Umbilical cord (tissue), 2 donors: ENCODE results near the gene ZNF385B. TPM values are rescaled to one million over a fixed set of nuclear protein-coding genes. Genes with fewer than 3 reads are reported as not detected.

ENCODE experiments used
- DNase-seq: peaks from one replicate; pipeline ENCODE4 v3.0.0-alpha.2; 2015; ENCODE audit warnings: low spot score
- total RNA-seq: library from RNA; depleted of rRNA; stranded (reverse); fragments of >200 nt; gene quantifications from one replicate; pipeline ENCODE4 v1.2.3, GENCODE V29; 2014; ENCODE audit warnings: low replicate concordance; ENCODE audit not compliant: insufficient read depth

Gene ZNF385B
- total RNA-seq, 1 donor from 2014 or later = 0.72 TPM

DNA sequence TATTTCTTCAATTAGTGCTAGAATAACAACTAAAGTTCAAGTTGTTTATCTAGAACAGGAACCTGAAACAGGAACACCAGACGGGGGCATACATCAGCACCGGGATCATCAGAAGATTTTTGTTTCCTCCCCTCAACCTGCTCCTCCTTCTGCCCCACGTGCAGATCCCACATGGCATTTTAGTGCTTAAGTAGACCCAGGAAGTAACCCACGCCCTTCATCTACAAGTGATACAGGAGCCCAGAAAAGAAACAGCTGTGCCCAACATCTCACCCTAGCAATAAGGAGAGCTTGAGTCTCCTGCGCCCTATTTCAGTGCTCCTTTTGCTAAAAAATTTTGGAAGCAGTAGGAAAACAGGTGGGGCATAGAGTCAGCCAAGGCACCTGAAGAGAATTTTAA, 5.2 kb downstream of the ZNF385B start:
- DNase-seq = no peak

DNA sequence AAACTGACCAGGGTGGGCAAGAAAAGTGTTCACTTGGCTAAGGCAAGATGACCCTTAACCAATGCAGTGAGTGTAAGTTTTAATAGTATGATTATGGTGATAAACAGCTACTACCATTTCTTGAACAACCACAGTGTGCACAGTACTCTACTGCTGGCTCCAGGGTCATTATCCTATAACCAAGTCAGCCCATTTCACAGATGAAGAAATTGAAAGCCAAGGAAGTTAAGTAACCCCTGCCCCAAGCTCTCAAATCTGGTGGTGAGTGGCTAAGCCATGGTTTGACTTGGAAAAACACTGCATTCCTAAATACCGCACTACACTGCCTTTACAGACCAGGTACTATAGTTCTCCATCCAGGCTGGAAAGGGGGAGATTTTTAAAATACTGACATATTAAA, 5.7 kb downstream of the ZNF385B start:
- no peak for DNase-seq

DNA sequence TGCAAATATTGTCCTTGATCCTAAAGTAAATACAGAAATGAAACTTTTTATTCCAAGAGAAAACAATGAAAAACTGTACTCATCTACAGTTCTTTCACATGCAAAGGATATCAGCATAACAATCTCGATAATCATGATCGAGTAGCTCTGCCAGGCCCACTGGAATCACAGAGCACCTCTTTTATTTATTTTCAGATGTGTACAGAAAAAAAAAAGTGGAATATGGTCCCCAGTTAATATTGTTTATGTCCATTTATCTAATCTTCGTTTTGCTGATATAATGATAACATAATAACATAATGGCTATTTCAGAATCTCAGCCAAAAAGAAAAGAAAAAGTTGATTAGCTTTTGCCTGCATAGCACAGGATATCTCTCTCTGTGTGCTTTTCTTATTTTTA, 6.5 kb downstream of the ZNF385B start:
- DNase-seq = no peak

GRCh38 chr2:179853108-179853507, 8.3 kb downstream of the ZNF385B start:
- no peak for DNase-seq

GRCh38 chr2:179850188-179850587, 11.2 kb downstream of the ZNF385B start:
- peak; percentile 17 for DNase-seq

DNA sequence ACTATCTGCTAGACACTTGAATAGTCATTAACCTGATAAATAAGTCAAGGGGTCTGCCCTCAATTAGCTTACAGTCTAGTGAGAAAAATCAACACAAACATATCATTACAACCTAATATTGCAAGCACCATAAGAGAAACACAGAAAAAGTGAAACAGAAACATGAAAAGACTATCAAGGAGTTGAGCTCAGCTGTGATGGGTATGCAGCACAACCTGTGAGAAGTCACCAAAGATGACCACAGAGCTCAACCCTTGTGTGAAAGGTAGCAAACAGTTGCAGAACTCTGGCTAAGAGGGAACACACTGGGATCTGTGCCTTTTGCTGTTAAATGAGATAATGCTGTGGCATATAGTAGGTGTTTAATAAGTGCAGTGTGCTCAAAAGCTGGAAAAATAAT, 11.7 kb downstream of the ZNF385B start:
- DNase-seq = no peak

DNA sequence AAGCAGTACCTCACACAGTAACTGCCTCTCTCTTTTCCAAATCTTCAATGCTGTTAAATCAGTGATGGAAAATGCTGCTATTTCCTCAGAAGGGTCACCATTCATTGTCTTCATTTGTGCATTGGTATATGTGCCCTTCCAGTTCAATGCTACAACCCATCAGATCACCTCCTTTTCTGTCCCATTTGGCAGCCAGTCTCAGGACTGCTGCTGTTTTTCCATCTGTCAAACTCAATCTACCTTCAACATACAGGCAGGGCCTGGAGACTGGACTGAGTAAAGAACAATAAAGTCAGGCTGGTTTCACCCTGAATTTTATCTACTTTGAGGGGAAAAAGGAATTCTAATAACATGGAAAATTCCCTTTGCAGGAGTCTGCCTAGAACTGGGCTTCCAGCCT, 17.9 kb downstream of the ZNF385B start:
- DNase-seq = no peak

DNA sequence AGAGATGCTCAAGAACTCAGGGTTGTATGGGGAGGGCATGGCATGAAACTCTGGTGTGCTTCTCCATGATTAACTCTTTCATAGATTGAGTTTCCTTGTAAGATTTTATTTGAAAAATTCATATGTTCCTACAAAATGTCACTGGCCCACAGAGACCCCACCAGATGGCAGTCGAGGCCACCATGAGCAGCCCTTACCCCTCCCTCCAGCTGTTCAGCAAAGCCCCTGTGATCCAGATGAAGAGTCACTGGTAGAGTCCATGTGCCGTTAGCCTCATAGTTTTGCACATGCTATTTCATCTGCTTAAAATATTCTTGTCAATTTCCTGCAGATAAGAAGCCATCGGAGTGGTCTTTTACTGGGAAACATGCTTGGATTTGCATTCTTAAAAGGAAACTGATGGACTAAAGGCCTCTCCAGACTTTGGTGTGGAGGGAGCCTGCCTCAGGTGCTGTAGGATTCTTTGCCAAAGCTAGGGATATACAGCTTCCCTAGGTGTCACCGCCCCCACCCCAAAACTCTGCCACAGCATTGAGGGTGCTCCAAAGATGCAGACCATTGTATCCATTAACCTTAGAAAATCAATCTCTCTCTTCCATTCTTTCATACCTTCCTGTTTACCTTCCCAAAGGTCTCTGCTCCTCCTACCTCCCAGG, 18.8 kb downstream of the ZNF385B start:
- no peak for DNase-seq

GRCh38 chr2:179840840-179841239, 20.6 kb downstream of the ZNF385B start:
- no peak for DNase-seq

DNA sequence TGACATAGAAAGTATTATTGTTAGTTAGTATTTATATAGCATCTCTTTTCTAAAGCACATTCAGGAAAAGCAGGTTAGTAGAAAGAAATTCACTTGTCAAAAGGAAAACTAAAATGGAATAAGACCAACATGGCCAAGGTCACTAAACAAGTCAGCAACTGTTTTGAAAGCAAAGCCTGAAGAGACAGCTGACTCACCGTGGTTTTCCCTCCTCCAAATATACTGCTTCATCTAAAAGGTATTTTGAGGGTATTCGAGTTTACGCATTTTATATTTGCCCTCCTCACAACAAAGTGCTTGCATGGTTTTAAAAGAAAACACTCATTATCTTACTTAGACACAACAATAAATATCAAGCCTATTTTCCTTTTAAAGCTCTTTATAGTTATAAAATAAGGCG, 24.0 kb downstream of the ZNF385B start:
- no peak for DNase-seq

- DNase-seq = no peak
Measured at GRCh38 chr2:179830043-179830787, 31.2 kb downstream of the ZNF385B start.

GRCh38 chr2:179826297-179826696, 35.1 kb downstream of the ZNF385B start:
- DNase-seq = no peak

GRCh38 chr2:179825494-179825893, 35.9 kb downstream of the ZNF385B start:
- no peak for DNase-seq

GRCh38 chr2:179824961-179825360, 36.5 kb downstream of the ZNF385B start:
- no peak for DNase-seq

GRCh38 chr2:179822540-179822939, 38.9 kb downstream of the ZNF385B start:
- DNase-seq = no peak

DNA sequence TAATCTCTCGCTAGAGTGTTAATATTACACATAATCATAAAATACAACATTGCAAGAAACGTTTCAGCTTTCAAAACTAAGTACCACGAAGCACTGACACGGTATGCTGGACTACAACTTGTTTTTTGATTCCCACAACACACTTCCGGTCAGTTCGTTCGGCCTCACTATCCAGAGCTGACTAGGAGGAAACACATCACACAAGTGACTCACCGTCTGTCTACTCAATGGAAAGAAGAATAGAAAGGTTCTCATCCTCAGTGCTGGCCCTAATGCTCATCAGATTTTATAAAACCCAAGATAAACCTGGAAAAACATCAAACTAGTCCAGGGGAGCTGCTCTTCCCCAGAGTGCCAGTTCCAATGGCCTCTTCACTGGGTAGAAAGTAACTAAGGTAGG, 42.9 kb downstream of the ZNF385B start:
- no peak for DNase-seq

- no peak for DNase-seq
Measured at GRCh38 chr2:179817181-179817841, 44.1 kb downstream of the ZNF385B start.

GRCh38 chr2:179814050-179814449, 47.4 kb downstream of the ZNF385B start:
- DNase-seq = no peak

- DNase-seq = no peak
Measured at GRCh38 chr2:179812501-179812900, 48.9 kb downstream of the ZNF385B start.

DNA sequence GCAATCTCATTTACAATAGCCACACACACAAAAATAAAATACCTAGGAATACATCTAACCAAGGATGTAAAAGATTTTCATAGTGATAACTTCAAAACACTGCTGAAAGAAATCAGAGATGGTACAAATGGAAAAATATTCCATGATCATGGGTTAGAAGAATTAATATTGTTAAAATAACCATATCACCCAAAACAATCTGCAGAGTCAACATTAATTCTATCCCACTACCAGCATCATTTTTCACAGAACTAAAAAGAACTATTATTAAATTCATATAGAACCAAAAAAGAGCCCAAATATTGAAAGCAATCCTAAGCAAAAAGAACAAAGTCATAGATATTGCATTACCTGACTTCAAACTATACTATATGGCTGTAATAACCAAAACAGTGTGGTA, 50.4 kb downstream of the ZNF385B start:
- no peak for DNase-seq

- no peak for DNase-seq
Measured at GRCh38 chr2:179809606-179810005, 51.8 kb downstream of the ZNF385B start.

- no peak for DNase-seq
Measured at GRCh38 chr2:179805001-179805400, 56.4 kb downstream of the ZNF385B start.

- DNase-seq = no peak
Measured at GRCh38 chr2:179804206-179804605, 57.2 kb downstream of the ZNF385B start.
